ENCODE data around the gene CFAP77.
A peak's percentile ranks its signal among the peaks of the same experiment; 100 is the strongest.

The CFAP77 gene

GRCh38 chr9:132516301-132516700, 106.3 kb downstream of the CFAP77 start:
- DNase-seq (ENCODE audit: low spot score): no peak

- no peak for DNase-seq (ENCODE audit: low spot score)
These were observed 106.9 kb downstream of the CFAP77 start for GRCh38 chr9:132516911-132517310.

- DNase-seq (ENCODE audit: low spot score): no peak
These were observed 108.0 kb downstream of the CFAP77 start for GRCh38 chr9:132517815-132518550.

- DNase-seq (ENCODE audit: low spot score): no peak
These were observed 108.6 kb downstream of the CFAP77 start for GRCh38 chr9:132518626-132519025.

GRCh38 chr9:132519033-132519432, 109.0 kb downstream of the CFAP77 start:
- DNase-seq (ENCODE audit: low spot score): no peak

GRCh38 chr9:132520612-132521011, 110.6 kb downstream of the CFAP77 start:
- DNase-seq (ENCODE audit: low spot score): no peak

GRCh38 chr9:132525308-132526023, 115.5 kb downstream of the CFAP77 start:
- DNase-seq (ENCODE audit: low spot score): no peak

GRCh38 chr9:132531195-132531594, 121.2 kb downstream of the CFAP77 start:
- peak; percentile 63 for DNase-seq (ENCODE audit: low spot score)

GRCh38 chr9:132531710-132532570, 121.9 kb downstream of the CFAP77 start:
- DNase-seq (ENCODE audit: low spot score): no peak

- no peak for DNase-seq (ENCODE audit: low spot score)
These were observed 124.8 kb downstream of the CFAP77 start for GRCh38 chr9:132534832-132535231.

GRCh38 chr9:132536124-132536523, 126.1 kb downstream of the CFAP77 start:
- DNase-seq (ENCODE audit: low spot score): no peak

GRCh38 chr9:132537352-132537751, 127.3 kb downstream of the CFAP77 start:
- DNase-seq (ENCODE audit: low spot score): no peak

- DNase-seq (ENCODE audit: low spot score): no peak
These were observed 128.1 kb downstream of the CFAP77 start for GRCh38 chr9:132538071-132538470.

- DNase-seq (ENCODE audit: low spot score): no peak
These were observed 129.1 kb downstream of the CFAP77 start for GRCh38 chr9:132539096-132539495.

- no peak for DNase-seq (ENCODE audit: low spot score)
These were observed 131.0 kb downstream of the CFAP77 start for GRCh38 chr9:132541051-132541450.

- DNase-seq (ENCODE audit: low spot score): no peak
These were observed 132.1 kb downstream of the CFAP77 start for GRCh38 chr9:132541870-132542830.

GRCh38 chr9:132543251-132543650, 133.2 kb downstream of the CFAP77 start:
- no peak for DNase-seq (ENCODE audit: low spot score)

- peak; percentile 49 for DNase-seq (ENCODE audit: low spot score)
These were observed 133.9 kb downstream of the CFAP77 start for GRCh38 chr9:132543960-132544359.

- no peak for DNase-seq (ENCODE audit: low spot score)
These were observed 135.6 kb downstream of the CFAP77 start for GRCh38 chr9:132545578-132545977.

GRCh38 chr9:132546148-132547051, 136.4 kb downstream of the CFAP77 start:
- peak; percentile 98 for DNase-seq (ENCODE audit: low spot score)
